Muscle layer of duodenum (tissue), 2 donors: Measurements from ENCODE around the gene PRAMEF11.
"Not testable (repeated sequence)": the region's sequence is repeated elsewhere in the genome, so short reads cannot be mapped to it uniquely, and the experiment has no call there.

Experiments used
- H3K27ac ChIP-seq: one replicate; pipeline ENCODE4 v1.7.0; 2013; ENCODE audit warnings: mild to moderate bottlenecking, low read length
- H3K27me3 ChIP-seq: one replicate; pipeline ENCODE4 v1.7.0; 2013; ENCODE audit warnings: low read depth, mild to moderate bottlenecking, control low read depth, low read length
- H3K36me3 ChIP-seq, 2 donors: one replicate each; pipeline ENCODE4 v1.7.0; 2013; ENCODE audit warnings: low read length in 2 of 2, control low read depth in 1 of 2, mild to moderate bottlenecking in 1 of 2; ENCODE audit not compliant: insufficient read depth in 2 of 2, control insufficient read depth in 1 of 2
- H3K4me1 ChIP-seq, 2 donors: one replicate each; pipeline ENCODE4 v1.7.0; 2013; ENCODE audit warnings: low read length in 2 of 2, mild to moderate bottlenecking in 2 of 2, control low read depth in 1 of 2, moderate library complexity in 1 of 2; ENCODE audit not compliant: insufficient read depth in 2 of 2, control insufficient read depth in 1 of 2
- H3K4me3 ChIP-seq, 2 donors: one replicate each; pipeline ENCODE4 v1.7.0; 2013; ENCODE audit warnings: low read length in 2 of 2, low read depth in 1 of 2, mild to moderate bottlenecking in 1 of 2
- H3K9me3 ChIP-seq, 2 donors: one replicate each; pipeline ENCODE4 v1.7.0; 2013; ENCODE audit warnings: low read length in 2 of 2, control low read depth in 1 of 2, mild to moderate bottlenecking in 1 of 2; ENCODE audit not compliant: control insufficient read depth in 1 of 2
- donor health status: healthy.

Gene PRAMEF11

GRCh38 chr1:12831310-12831709, at the start of gene PRAMEF11:
Gene PRAMEF11, minus strand, starts transcription at chr1:12831410. Its CDS starts 2,621 bp downstream, at chr1:12828789.
- H3K4me1 ChIP-seq, H3K4me3 ChIP-seq, H3K27ac ChIP-seq, H3K27me3 ChIP-seq, H3K9me3 ChIP-seq, H3K36me3 ChIP-seq: not testable (repeated sequence)

- not testable (repeated sequence) for H3K27me3 ChIP-seq, H3K4me1 ChIP-seq, H3K36me3 ChIP-seq, H3K27ac ChIP-seq, H3K4me3 ChIP-seq, H3K9me3 ChIP-seq
Measured at GRCh38 chr1:12878453-12878852, 47.2 kb upstream of the PRAMEF11 start.

- H3K4me1 ChIP-seq, H3K27me3 ChIP-seq, H3K36me3 ChIP-seq, H3K27ac ChIP-seq, H3K4me3 ChIP-seq, H3K9me3 ChIP-seq: not testable (repeated sequence)
Measured at GRCh38 chr1:12863131-12863880, 32.1 kb upstream of the PRAMEF11 start.

- not testable (repeated sequence) for H3K9me3 ChIP-seq
Measured at GRCh38 chr1:12856786-12857185, 25.6 kb upstream of the PRAMEF11 start, which contains the start of gene PRAMEF2. Gene PRAMEF2, plus strand, starts transcription at chr1:12857086. Its CDS starts 1,924 bp downstream, at chr1:12859010.

GRCh38 chr1:12851779-12852178, 20.6 kb upstream of the PRAMEF11 start:
- Histone ChIP-seq H3K4me1 (no peaks in the 10 kb centered on the region), H3K27me3 (no peaks in the 10 kb centered on the region), H3K36me3 (no peaks in the 10 kb centered on the region), H3K4me3 (no peak overlapping the region), H3K27ac (no peak overlapping the region), H3K9me3 (no peaks in the 10 kb centered on the region)

More at GRCh38 chr1:12856786-12857185, 25.6 kb upstream of the PRAMEF11 start, which contains the start of gene PRAMEF2:
- H3K36me3 ChIP-seq, H3K27me3 ChIP-seq, H3K27ac ChIP-seq, H3K4me3 ChIP-seq, H3K4me1 ChIP-seq: not testable (repeated sequence)

GRCh38 chr1:12848620-12849019, 17.4 kb upstream of the PRAMEF11 start, which contains the start of gene HNRNPCL1:
Gene HNRNPCL1, minus strand, starts transcription at chr1:12848720. Its CDS starts 431 bp downstream, at chr1:12848289.
- H3K27ac ChIP-seq, H3K36me3 ChIP-seq, H3K4me3 ChIP-seq, H3K4me1 ChIP-seq, H3K27me3 ChIP-seq, H3K9me3 ChIP-seq: not testable (repeated sequence)

- not testable (repeated sequence) for H3K27ac ChIP-seq, H3K9me3 ChIP-seq, H3K4me3 ChIP-seq, H3K4me1 ChIP-seq, H3K27me3 ChIP-seq, H3K36me3 ChIP-seq
Measured at GRCh38 chr1:12833251-12833650, 2.0 kb upstream of the PRAMEF11 start.

- H3K36me3 ChIP-seq, H3K9me3 ChIP-seq, H3K27me3 ChIP-seq, H3K27ac ChIP-seq, H3K4me1 ChIP-seq, H3K4me3 ChIP-seq: not testable (repeated sequence)
Measured at GRCh38 chr1:12819061-12819460, 12.1 kb downstream of the PRAMEF11 start.

GRCh38 chr1:12811409-12811784, 19.8 kb downstream of the PRAMEF11 start:
- H3K36me3 ChIP-seq, result no peaks in the 10 kb centered on the region
- H3K4me3 ChIP-seq, result no peak overlapping the region
- H3K27ac ChIP-seq, result no peak overlapping the region
- no peaks in the 10 kb centered on the region for H3K4me1 ChIP-seq
- H3K27me3 ChIP-seq, result no peaks in the 10 kb centered on the region
- no peaks in the 10 kb centered on the region for H3K9me3 ChIP-seq

GRCh38 chr1:12810691-12811408, 20.4 kb downstream of the PRAMEF11 start:
- H3K27me3 ChIP-seq, result no peaks in the 10 kb centered on the region
- H3K36me3 ChIP-seq, result no peaks in the 10 kb centered on the region
- no peaks in the 10 kb centered on the region for H3K4me1 ChIP-seq
- H3K9me3 ChIP-seq, result no peaks in the 10 kb centered on the region
- no peak overlapping the region for H3K4me3 ChIP-seq
- H3K27ac ChIP-seq, result no peak overlapping the region

GRCh38 chr1:12809933-12810332, 21.3 kb downstream of the PRAMEF11 start:
- H3K9me3 ChIP-seq, result no peaks in the 10 kb centered on the region

More at GRCh38 chr1:12809933-12810332, 21.3 kb downstream of the PRAMEF11 start:
- Histone ChIP-seq H3K27ac (no peak overlapping the region), H3K27me3 (no peaks in the 10 kb centered on the region), H3K4me1 (no peaks in the 10 kb centered on the region), H3K4me3 (no peak overlapping the region), H3K36me3 (no peaks in the 10 kb centered on the region)
